GM19463 (cell line): ENCODE results near the gene CDADC1.
A peak's percentile ranks its signal among the peaks of the same experiment; 100 is the strongest.
"Not testable (repeated sequence)": the region's sequence is repeated elsewhere in the genome, so short reads cannot be mapped to it uniquely, and the experiment has no call there.

ENCODE experiments used
- ATAC-seq: cut with Tn5 transposase; IDR thresholded peaks from one replicate; pipeline ENCODE4 v1.9.1; 2021; ENCODE audit warnings: mild to moderate bottlenecking, moderate library complexity; ENCODE audit not compliant: unreplicated experiment

CDADC1 gene

DNA sequence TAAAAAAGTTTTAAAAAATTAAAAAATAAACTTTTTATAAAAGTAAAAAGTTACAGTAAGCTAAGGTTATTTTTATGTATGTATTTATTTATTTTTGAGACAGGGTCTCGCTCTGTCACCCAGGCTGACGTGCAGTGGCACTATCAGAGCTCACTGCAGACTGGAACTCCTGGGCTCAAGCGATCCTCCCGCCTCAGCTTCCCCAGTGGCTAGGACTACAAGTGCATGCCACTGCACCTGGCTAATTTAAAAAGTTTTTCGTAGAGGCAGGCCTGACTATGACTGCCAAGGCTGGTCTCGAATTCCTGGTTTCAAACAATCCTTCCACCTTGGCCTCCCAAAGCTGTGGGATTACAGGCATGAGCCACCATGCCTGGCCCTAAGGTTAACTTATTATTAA lies 64.1 kb downstream of the CDADC1 start:
- no peak for ATAC-seq

DNA sequence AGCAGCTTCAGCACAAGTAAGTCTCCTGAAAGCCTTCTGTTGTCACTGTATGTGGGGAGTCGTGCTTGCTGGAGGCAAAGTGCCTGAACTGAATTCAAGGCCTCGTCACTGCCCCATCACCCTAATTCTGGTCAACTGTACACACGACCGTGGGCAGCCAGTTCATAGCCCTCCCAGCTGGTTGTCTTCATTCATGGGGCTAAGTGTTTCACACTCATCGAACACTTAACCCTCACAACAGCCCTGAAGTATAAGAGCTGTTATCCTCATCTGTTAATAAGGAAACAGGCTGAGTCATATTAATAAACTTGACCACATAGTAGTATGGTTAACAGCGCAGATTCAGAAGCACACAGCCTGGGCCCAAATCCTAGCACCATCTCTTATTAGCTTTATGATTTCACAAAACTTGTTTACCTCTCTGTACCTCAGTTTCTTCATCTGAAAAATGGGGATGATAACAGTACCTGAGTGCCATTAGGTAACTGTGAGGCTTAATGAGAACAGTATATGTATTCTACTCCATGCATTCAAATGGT lies 66.7 kb downstream of the CDADC1 start:
- ATAC-seq, result peak; percentile 42

DNA sequence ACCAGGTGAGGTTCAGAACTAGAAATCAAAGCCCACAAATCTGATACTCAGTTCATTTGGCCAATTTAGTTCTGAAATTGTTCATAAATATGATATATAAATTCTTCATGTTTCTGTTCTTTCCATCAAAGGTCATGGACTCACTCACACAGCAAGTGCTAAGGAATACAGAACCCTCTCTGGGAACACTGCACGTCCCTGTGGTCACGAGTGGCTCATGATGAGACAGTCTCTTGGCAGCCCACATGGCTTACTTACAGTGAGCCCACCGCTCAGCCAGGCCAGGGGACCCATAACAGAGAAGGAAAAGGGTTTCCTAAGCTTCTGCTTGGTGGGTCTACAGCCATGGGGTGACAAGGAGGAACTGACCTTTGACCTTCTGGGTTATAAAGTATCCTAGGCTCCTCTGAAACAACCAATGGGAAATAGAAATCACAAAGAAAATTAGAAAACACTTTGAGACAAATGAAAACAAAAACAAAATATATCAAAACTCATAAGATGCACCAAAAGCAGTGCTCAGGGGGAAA lies 67.4 kb downstream of the CDADC1 start:
- ATAC-seq, result no peak

DNA sequence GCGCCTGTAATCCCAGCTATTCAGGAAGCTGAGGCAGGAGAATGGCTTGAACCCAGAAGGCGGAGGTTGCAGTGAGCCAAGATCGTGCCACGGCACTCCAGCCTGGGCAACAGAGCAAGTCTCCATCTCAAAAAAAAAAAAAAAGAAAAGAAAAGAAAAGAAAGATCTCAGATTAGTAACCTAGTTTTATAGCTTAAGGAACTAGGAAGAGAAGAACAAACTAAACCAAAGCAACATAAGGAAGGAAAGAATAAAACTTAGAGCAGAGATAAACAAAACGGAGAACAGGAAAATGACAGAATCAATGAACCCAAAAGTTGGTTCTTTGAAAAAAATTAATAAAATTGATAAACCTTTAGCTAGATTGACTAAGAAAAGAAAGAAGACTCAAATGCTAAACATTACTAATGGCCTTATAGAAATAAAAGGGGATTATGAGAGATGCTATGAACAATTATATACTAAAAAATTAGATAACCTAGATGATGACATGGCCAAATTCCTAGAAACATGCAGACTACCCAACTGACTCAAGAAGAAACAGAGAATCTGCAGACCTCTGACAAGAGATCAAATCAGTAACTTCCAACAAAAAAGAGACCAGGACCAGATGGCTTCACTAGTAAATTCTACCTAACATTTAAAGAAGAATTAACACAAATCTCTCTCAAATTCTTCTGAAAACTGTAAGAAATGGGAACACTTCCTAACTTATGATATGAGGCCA lies 68.2 kb downstream of the CDADC1 start:
- no peak for ATAC-seq

DNA sequence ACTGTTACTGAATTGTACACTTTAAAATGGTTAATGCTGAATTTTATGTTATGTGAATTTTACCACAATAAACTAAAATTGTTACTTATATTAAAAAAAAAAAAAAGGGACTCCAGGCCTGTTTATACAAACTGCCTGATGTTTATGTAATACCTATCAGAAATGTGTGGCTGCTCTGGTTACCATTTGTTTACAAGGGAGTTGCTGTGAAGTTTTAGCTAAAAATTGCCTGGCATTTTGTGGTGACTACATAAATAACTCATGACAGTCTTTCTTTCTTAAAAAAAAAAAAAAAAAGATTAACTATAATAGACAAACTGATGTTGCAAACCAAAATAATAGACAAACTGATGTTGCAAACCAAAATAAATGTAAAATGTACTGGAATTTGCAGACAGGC lies 71.8 kb downstream of the CDADC1 start:
- ATAC-seq, result no peak

DNA sequence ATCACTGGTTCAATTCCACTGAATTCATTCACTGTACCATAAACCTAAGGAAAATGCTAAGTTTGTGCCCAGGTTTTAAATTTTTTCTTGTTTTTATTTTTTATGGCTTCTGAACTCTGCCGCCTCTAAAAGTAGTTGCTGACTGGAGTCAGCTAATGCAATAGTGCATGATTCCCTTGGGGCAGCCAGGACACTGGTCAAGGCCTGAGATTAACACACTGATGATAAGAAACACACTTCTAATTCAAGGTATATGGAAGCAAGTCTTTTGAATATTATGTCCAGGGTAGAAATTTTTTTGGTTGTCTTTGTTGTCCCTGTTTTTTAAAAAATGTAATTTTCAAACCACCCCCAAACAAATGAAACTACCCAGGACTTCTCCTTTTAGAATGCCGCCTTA lies 72.2 kb downstream of the CDADC1 start:
- no peak for ATAC-seq

DNA sequence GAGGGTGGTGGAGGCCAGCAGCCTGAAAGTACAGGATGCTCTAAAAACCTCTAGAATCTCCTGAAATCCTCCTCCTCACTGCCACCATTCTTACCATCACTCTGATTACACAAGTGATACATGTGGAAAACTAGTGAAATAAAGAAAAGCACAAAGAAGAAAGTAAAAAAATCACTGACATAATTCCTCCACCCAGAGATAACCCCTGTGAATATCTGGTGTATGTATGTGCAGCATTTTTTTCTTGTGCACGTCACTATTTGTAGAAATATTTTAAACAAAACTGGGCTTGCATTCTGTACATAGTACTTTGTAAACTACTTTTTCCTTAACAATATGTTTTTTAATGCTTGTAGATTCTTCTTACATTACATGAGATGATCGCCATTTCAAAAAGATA lies 73.2 kb downstream of the CDADC1 start:
- ATAC-seq, result no peak

DNA sequence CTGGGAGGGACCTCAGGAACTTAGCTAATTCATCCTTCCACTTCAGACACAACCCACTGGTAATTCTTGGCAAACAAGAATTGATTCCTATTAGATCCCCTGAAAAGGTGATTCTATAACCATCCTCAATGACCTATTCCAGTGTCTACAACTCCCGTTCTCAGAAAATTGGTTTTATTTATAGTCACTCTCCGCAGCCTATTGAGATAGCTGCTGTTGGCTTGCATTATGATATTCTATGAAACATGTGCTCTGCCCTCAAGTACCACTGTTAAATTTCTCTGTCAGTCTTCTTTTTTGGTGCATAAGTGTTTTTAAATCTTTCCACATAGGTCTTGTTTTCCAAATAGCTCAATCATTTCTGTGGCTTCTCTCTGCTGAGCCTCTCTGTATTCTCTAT lies 75.0 kb downstream of the CDADC1 start:
- ATAC-seq, result no peak

DNA sequence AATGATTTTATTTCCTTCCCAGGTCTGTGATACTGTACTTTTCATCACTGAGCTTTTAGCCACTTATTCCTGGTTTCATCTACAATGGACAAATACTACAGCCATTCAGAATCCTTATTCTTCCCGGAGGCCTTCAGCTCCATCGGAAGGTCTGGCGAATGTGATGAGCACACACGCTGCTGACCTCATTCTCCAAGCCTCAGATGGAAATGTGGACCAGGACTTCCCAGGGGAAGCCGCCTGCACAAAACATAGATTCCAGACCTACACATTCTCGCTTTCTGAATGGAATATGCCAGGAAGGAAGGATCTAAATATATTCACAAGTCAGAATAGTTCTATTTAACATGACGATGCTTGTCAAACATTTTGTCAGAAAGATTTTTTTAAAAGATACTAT lies 75.6 kb downstream of the CDADC1 start:
- no peak for ATAC-seq

DNA sequence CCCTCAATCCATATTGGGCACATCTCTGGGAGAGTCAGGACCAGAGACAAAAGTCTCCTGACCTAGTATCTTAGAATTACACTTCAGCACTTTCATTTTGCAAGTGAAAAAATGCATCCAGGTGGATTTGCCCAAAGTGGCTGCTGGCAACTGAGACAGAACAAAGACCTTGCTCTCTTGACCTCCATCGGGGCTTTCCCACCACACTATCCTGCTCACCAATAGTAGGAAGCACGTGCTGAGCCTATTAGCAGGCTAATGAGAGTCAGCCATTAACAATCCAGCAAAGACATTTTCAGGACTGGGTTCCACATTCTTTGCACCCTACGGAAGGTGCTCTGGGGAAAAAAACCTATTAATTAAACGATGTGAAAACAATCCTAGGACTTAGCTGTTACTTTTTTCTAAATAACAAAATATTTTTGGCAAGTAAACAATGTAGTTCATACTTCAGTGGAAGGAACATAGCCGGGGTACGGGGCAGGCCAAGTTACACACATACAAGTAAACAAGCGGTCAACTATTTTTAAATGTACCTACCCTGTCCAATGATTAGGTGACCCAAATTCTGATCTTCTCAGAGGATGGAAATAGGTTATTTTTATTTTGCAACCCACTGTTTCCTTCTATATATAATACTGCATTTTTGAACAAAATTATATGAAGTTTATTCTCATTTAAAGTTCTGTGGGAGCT lies 78.6 kb downstream of the CDADC1 start:
- no peak for ATAC-seq

DNA sequence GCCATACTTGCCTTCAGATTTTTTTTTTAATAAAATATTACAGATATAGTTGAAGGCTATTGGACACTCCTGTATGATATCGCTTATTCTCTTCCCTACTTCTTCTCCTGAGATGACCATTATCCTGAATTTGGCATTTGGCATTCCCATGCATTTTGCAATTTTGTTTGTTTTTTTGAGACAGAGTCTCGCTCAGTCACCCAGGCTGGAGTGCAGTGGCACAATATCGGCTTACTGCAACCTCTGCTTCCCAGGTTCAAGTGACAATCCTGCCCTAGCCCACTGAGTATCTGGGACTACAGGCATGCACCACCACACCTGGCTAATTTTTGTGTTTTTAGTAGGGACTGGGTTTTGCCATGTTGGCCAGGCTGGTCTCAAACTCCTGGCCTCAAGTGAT lies 79.4 kb downstream of the CDADC1 start:
- not testable (repeated sequence) for ATAC-seq

DNA sequence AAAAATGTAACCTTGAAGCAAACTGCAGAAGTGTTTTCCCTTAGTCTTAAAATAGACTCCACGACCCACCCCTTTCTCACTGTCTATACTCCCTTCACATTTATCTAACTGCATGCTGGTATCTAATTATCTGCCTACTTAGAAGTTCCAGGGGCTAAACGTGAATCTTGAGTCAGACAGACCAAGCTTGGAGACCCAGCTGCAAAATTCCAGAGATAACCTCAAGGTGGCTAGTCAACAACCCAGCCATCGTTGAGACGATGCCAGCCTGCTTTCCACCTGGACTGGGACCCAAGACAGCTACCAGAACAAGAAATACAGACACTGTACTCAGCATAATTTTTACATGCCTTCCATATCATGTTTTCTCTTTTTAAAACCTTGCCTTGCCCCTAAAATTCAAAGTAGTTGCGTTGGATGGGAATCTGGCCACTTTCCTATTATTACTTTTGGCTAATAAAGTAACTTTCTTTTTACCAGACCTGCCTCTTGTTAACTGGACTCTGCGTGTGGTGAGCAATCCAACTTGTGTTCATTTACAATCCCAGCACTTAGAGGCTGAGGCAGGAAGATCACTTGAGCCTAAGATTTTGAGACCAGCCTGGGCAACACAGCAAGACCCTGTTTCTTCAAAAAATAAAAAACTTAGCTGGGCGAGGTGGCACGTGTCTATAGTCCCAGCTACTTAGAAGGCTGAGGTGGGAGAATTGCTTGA lies 82.3 kb downstream of the CDADC1 start:
- ATAC-seq, result no peak

DNA sequence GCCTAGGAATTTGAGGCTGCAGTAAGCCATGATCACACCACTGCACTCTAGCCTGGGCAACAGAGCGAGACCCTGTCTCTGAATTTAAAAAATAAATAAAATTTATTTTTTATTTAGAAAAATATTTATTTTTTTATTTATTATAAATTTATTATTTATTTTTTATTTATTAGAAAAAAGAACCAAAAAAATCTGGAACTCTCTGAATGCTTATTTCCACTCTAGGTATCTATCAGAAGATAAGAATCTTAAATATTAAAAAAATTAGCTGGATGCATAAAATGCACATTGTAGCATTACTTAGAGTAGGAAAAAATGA lies 82.8 kb downstream of the CDADC1 start:
- no peak for ATAC-seq

DNA sequence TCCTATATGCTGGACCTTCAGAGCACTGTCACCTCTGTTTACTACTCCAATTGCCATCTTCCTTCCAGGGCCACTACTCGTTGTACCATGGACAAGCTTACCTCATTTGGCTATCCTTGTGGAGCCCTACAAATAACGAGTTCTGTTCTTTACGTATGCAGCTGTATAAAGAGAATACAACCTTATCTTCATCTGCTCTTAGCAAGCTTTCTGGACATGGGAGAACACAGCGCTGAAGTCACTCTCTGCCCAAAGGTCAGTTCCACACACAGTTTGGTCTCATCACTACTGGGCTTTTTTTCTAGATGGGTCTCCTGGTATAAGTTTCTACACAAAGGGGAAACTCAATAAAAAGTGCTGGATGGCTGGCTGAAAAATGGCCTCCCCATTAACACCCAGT lies 88.9 kb downstream of the CDADC1 start:
- no peak for ATAC-seq

DNA sequence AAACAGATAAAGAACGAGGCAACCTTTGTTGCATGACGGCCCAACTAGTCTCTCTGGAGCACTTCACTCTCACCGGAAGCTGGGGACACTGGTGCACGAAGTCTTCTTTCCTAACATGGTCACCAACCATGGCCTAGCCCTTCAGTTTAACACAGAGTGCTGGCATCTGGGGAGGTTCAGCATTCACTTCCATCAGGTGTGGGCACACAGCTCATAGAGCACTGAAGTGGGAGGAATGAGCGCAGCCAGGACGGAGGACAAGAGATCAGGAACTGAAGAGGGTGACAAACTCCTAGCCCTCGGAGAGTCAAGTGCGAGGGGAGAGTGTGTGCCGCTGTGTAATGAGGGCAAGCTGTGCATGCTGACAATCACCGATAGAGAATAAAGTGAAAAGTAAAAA lies 92.4 kb downstream of the CDADC1 start:
- no peak for ATAC-seq

DNA sequence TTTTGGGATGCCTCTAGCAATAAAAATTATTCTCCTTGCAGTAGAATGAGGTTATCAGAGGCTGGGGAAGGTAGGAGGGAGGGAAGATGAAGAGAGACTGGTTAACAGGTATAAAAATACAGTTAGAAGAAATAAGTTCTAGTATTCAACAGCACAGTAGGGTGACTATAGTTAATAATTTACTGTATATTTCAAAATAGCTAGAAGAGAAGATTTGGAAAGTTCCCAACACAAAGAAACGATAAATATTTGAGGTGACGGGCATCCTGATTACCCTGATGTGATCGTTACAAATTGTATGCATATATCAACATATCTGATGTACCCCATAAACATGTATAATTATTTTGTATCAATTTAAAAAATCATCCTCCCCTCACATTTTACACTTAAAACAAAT lies 93.8 kb downstream of the CDADC1 start:
- no peak for ATAC-seq

DNA sequence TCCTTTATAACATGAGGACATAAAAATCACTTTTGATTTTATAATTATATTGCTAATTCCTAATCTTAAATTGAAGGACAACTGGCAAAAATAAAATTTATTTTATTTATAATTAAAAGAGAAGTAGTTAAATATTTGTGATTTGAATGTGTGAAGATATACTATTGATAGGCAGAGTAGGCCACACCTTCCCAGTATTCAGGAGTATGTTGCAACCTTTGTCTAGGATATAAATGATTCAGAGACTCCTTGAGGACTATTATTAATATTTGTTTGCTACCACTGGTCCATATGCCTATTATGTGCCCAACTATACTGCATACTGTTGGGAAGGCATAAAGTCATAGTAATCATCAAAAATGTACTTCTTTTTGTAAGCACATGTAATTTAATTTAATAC lies 94.2 kb downstream of the CDADC1 start:
- ATAC-seq, result no peak

DNA sequence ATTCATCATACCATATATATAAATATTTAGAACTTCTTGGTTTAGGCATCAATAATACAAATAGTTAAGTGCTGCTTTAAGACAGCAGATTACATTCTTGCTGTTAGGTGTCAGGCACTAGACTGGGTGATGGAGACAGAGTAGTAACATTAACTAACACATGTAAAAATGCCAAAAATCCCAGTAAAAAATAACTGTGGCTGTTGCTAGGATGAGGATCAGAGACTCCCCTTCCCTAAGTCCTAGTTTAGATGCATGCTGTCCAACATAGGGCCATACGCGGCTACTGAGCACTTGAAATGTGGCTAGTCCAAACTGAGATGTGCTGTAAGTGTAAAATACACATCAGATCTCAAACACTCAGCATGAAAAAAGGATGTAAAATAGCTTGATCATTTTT lies 94.7 kb downstream of the CDADC1 start:
- ATAC-seq, result no peak
